Endothelial cell of umbilical vein (primary cell): ENCODE measurements around the gene PPM1N.

Source experiments
- CTCF ChIP-seq, 2 donors: IDR thresholded peaks; 1 replicate in 1 of 2; 2 replicates in 1 of 2; pipeline ENCODE4 v1.5.1; 2011; ENCODE audit warnings: low read length in 2 of 2, mild to moderate bottlenecking in 2 of 2, moderate library complexity in 2 of 2, control low read depth in 1 of 2, inconsistent platforms in 1 of 2, low read depth in 1 of 2; ENCODE audit not compliant: insufficient read depth in 1 of 2; ENCODE audit errors: extremely low read depth in 1 of 2
- EZH2 ChIP-seq: IDR thresholded peaks from 2 replicates; pipeline ENCODE4 v1.6.1; 2012; ENCODE audit warnings: borderline replicate concordance, low read depth, mild to moderate bottlenecking, moderate library complexity, low read length, inconsistent platforms; ENCODE audit not compliant: severe bottlenecking
- MAX ChIP-seq: IDR thresholded peaks from 2 replicates; pipeline ENCODE4 v1.6.1; 2011; ENCODE audit not compliant: insufficient read depth, insufficient read length

- TF ChIP-seq CTCF (IDR thresholded peaks at IDR 0.05; ENCODE audit: extremely low read depth in 1 of 2, insufficient read depth in 1 of 2, low read depth in 1 of 2, low read length in 2 of 2): no peak
- no peak for TF ChIP-seq EZH2
- TF ChIP-seq MAX: no peak
Observed at GRCh38 chr19:45507872-45508416, 9.7 kb downstream of the PPM1N start.
